ENCODE data around the gene PRSS57. TPM values are rescaled to one million over a fixed set of nuclear protein-coding genes. Genes with fewer than 3 reads are reported as not detected.

Gene PRSS57
- total and polyA plus RNA-seq, 2 of the 8 experiments (the other 6 are each of a cell fraction or from before 2014, with no cell fraction given) = not detected

DNA sequence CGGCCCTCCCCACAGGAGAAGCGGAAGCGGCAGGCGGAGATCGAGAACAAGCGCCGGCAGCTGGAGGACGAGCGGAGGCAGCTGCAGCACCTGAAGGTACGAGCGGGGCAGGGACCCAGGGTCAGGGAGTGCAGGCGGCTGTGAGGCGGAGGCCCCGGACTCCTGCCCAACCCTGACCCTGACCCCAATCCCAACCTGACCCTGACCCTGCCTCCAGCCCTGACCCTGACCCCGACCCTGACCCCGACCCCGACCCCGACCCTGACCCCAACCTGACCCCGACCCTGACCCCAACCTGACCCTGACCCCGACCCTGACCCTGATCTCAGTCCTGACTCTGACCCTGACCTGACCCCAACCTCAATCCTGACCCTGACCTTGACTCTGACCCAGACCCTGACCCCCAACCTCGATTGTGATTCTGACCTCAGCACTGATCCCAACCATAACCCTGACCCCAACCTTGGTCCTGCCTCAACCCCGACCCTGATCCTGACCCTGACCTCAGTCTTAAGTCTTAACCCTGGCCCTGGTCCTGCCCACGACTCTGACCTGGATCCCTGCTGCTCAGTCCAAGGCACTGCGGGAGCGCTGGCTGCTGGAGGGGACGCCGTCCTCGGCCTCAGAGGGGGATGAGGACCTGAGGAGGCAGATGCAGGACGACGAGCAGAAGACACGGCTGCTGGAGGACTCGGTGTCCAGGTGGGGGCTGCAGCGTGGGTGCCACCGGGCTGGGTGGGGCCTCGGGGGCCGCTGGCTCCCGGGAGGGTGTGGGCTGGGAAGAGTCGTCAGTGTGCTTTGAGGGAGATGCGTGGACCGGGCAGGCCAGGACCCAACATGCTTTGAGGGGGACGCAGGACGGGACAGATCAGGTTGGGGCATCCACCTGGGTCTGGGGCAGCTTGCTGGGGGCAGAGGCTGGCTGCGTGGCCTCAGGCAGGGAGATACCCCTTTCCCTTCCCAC lies 32.0 kb upstream of the PRSS57 start:
- DNase-seq (ENCODE audit: low read depth in 1 of 2, low spot score in 2 of 2) = no peak
- Histone ChIP-seq H2AK5ac (ENCODE audit: low read depth, low read length) (no peak overlapping the region), H3K4me1 (replicated peaks in 1 of 4; ENCODE audit: control insufficient read depth in 3 of 4, insufficient read depth in 4 of 4, low read length in 3 of 4) (no peaks in the 10 kb centered on the region), H3K56ac (replicated peaks; ENCODE audit: insufficient read length, low read depth, low read length) (no peak overlapping the region), H3K9me3 (ENCODE audit: insufficient read depth in 2 of 2, low read depth in 1 of 2, low read length in 1 of 2) (no peaks in the 10 kb centered on the region), H3K27ac (ENCODE audit: low read depth, low read length) (no peak overlapping the region), H2AFZ (ENCODE audit: low read length) (no peak overlapping the region), H4K20me1 (replicated peaks in 1 of 2; ENCODE audit: control insufficient read depth in 1 of 2, insufficient read depth in 2 of 2, low read length in 2 of 2) (peaks cover 0 to 3% of the 10 kb centered on the region in 2 experiments), H2BK15ac (ENCODE audit: low read length) (no peak overlapping the region), H3K23me2 (ENCODE audit: low read depth, low read length) (no peaks in the 10 kb centered on the region), H3K79me2 (ENCODE audit: control insufficient read depth in 1 of 2, insufficient read depth in 2 of 2, low read length in 2 of 2) (no peaks in the 10 kb centered on the region), H2BK5ac (ENCODE audit: low read depth, low read length) (no peak overlapping the region), H4K8ac (ENCODE audit: extremely low read depth, insufficient read depth, low read length) (no peak overlapping the region), H4K5ac (ENCODE audit: insufficient read length, low read depth, low read length) (no peak overlapping the region), H2BK20ac (ENCODE audit: low read length) (no peak overlapping the region), H3K4me2 (ENCODE audit: insufficient read depth in 1 of 2, low read depth in 2 of 2, low read length in 2 of 2) (no peak overlapping the region), H3K14ac (ENCODE audit: insufficient read length) (no peak overlapping the region), H3K36me3 (ENCODE audit: control insufficient read depth in 2 of 4, insufficient read depth in 4 of 4, low read length in 3 of 4) (no peaks in the 10 kb centered on the region; a peak in 1 of 8 replicates), H2BK120ac (replicated peaks; ENCODE audit: low read depth, low read length) (no peak overlapping the region), H3K23ac (ENCODE audit: insufficient read length) (no peak overlapping the region), H2BK12ac (ENCODE audit: low read depth, low read length) (no peak overlapping the region), H3K4ac (replicated peaks; ENCODE audit: insufficient read length, low read depth, low read length) (no peak overlapping the region), H3K18ac (ENCODE audit: extremely low read depth, low read length) (no peak overlapping the region), H3K9ac (replicated peaks in 1 of 4; ENCODE audit: extremely low read depth in 1 of 4, low read depth in 3 of 4, low read length in 3 of 4) (no peak overlapping the region), H3K4me3 (ENCODE audit: extremely low read depth in 1 of 4, insufficient read depth in 2 of 4, low read depth in 3 of 4, low read length in 4 of 4) (no peak overlapping the region), H3K79me1 (ENCODE audit: low read depth, low read length) (no peaks in the 10 kb centered on the region; the same call in 1 of the 2 replicates), H4K91ac (replicated peaks; ENCODE audit: insufficient read length, low read length) (no peak overlapping the region), H3K27me3 (replicated peaks in 1 of 4; ENCODE audit: control insufficient read depth in 3 of 4, extremely low read depth in 1 of 4, insufficient read depth in 3 of 4, low read length in 3 of 4) (no peaks in the 10 kb centered on the region)
- WGBS, 2 experiments (ENCODE audit: extremely low coverage in 1 of 2, insufficient coverage in 1 of 2, insufficient read length in 1 of 2, insufficient replicate concordance in 2 of 2, low coverage in 1 of 2, low lambda C conversion rate in 2 of 2, missing lambda C conversion rate in 1 of 2) = 89% methylated on average over 21 of the region's 43 CpGs; no CpG with 5 or more reads in 1 of the 2 experiments
- CTCF ChIA-PET (ENCODE audit: partially characterized antibody) = interaction anchor here (1.1 to 3.7 kb wide), 3 partner anchors 10 to 20 kb away, joined by 3 to 9 read pairs (median 3); no protein-coding TSS in a partner anchor
- FAIRE-seq = no peak
- TF ChIP-seq RBBP5 (IDR thresholded peaks at IDR 0.05; ENCODE audit: borderline replicate concordance, low read depth, low read length) (no peak), EGR1 (IDR thresholded peaks at IDR 0.05; ENCODE audit: borderline replicate concordance, low read depth, low read length) (no peak), RXRA (IDR thresholded peaks at IDR 0.05; ENCODE audit: insufficient read depth, low read depth, low read length) (peak; percentile 81; the same call in 1 of the 2 replicates), CEBPB (IDR thresholded peaks at IDR 0.05; ENCODE audit: low read depth, low read length) (no peak), ZNF274 (IDR thresholded peaks at IDR 0.05; ENCODE audit: borderline replicate concordance, extremely low read depth, low read length) (no peak)
- TF ChIP-seq, protein P1, sequence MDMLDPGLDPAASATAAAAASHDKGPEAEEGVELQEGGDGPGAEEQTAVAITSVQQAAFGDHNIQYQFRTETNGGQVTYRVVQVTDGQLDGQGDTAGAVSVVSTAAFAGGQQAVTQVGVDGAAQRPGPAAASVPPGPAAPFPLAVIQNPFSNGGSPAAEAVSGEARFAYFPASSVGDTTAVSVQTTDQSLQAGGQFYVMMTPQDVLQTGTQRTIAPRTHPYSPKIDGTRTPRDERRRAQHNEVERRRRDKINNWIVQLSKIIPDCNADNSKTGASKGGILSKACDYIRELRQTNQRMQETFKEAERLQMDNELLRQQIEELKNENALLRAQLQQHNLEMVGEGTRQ (IDR thresholded peaks at IDR 0.05; ENCODE audit: low read length) = no peak
- POLR2A ChIA-PET (ENCODE audit: partially characterized antibody) = interaction anchor here (1.5 kb wide), 1 partner anchor 156 kb away, joined by 3 read pairs; no protein-coding TSS in a partner anchor

All from H1 (cell line).